PC-3 (cell line): Measurements from ENCODE around the gene MYLK2. TPM values are rescaled to one million over a fixed set of nuclear protein-coding genes. Genes with fewer than 3 reads are reported as not detected.

Experiments
- ATAC-seq: fragments of 200-7000 bp; cut with Tn5 transposase; 2 replicates; pipeline ENCODE4 v1.9.1; 2020; ENCODE audit warnings: mild to moderate bottlenecking, moderate library complexity
- BruUV-seq: library from RNA; stranded (reverse); fragments of 400-500 nt; replicated peaks from 2 replicates; lab custom pipeline; 2021; lab: Mats Ljungman, UMichigan
- CTCF ChIA-PET: fragments of 300-600 bp; sonication (Branson Sonifier 250); formaldehyde crosslinking; loops from one replicate; lab custom pipeline; 2022; ENCODE audit warnings: antibody characterized with exemption; lab: Charles Lee
- POLR2A ChIA-PET: fragments of 300-600 bp; sonication (Branson Sonifier 250); formaldehyde crosslinking; loops from one replicate; lab custom pipeline; 2022; ENCODE audit warnings: antibody characterized with exemption; ENCODE audit not compliant: unreplicated experiment; lab: Charles Lee
- DNase-seq: peaks from one replicate; pipeline ENCODE4 v3.0.0-alpha.2; 2015
- H2AFZ ChIP-seq: fragments of 300-600 bp; sonication (generic); 2 replicates; pipeline ENCODE4 v1.6.0; 2016; ENCODE audit warnings: antibody characterized with exemption, low read length
- H3F3A ChIP-seq: fragments of 300-600 bp; sonication (generic); one replicate; pipeline ENCODE4 v1.6.0; 2017; ENCODE audit warnings: antibody characterized with exemption, low read length, control low read depth, mild to moderate bottlenecking; ENCODE audit not compliant: unreplicated experiment
- H3K27ac ChIP-seq: fragments of 300-600 bp; sonication (generic); 2 replicates; pipeline ENCODE4 v1.5.1; 2016; ENCODE audit warnings: mild to moderate bottlenecking, low read length
- H3K27me3 ChIP-seq: fragments of 300-600 bp; sonication (generic); 2 replicates; pipeline ENCODE4 v1.6.1; 2016; ENCODE audit warnings: low read length, mixed read lengths
- H3K36me3 ChIP-seq: fragments of 300-600 bp; sonication (generic); 2 replicates; pipeline ENCODE4 v1.6.1; 2016; ENCODE audit warnings: low read depth, mixed run types, low read length, mixed read lengths
- H3K4me1 ChIP-seq: fragments of 300-600 bp; sonication (generic); 2 replicates; pipeline ENCODE4 v1.5.1; 2016; ENCODE audit warnings: low read length; ENCODE audit not compliant: insufficient read depth
- H3K4me2 ChIP-seq: fragments of 300-600 bp; sonication (generic); 2 replicates; pipeline ENCODE4 v1.6.0; 2016; ENCODE audit warnings: low read length
- H3K4me3 ChIP-seq: fragments of 300-600 bp; sonication (generic); 2 replicates; pipeline ENCODE4 v1.5.1; 2016; ENCODE audit warnings: mild to moderate bottlenecking, low read length, mixed read lengths
- H3K79me2 ChIP-seq: fragments of 300-600 bp; sonication (generic); 2 replicates; pipeline ENCODE4 v1.6.1; 2017; ENCODE audit warnings: low read length, mixed read lengths
- H3K9ac ChIP-seq: fragments of 300-600 bp; sonication (generic); 2 replicates; pipeline ENCODE4 v1.6.0; 2016; ENCODE audit warnings: mild to moderate bottlenecking, low read length
- H3K9me2 ChIP-seq: fragments of 300-600 bp; sonication (generic); replicated peaks from 2 replicates; pipeline ENCODE4 v1.6.1; 2016; ENCODE audit warnings: mixed run types, low read length, mixed read lengths
- H3K9me3 ChIP-seq: fragments of 300-600 bp; sonication (generic); 2 replicates; pipeline ENCODE4 v1.6.1; 2016; ENCODE audit warnings: low read length, mixed read lengths
- H4K20me1 ChIP-seq: fragments of 300-600 bp; sonication (generic); 2 replicates; pipeline ENCODE4 v1.6.1; 2016; ENCODE audit warnings: low read length, mixed read lengths
- EZH2 ChIP-seq: fragments of 300-600 bp; sonication (generic); IDR thresholded peaks from one replicate; pipeline ENCODE4 v1.6.1; 2017; ENCODE audit warnings: antibody characterized with exemption, mild to moderate bottlenecking, low read length; ENCODE audit not compliant: unreplicated experiment
- EZH2phosphoT487 ChIP-seq: fragments of 300-600 bp; sonication (generic); IDR thresholded peaks from 2 replicates; pipeline ENCODE4 v1.6.1; 2018; ENCODE audit warnings: mild to moderate bottlenecking, antibody characterized with exemption, low read length, borderline replicate concordance
- intact Hi-C: fragments of 100-400 bp; cut with micrococcal nuclease; formaldehyde crosslinking; loops from 2 replicates; pipeline ENCODE4 v1.9.0; 2023
- total RNA-seq: library from RNA; depleted of rRNA; stranded (reverse); fragments of >200 nt; gene quantifications from 2 replicates; pipeline ENCODE4 v1.2.3, GENCODE V29; 2014
- TF ChIP-seq, protein P1 (sequence below): fragments of 300-600 bp; sonication (generic); conservative IDR thresholded peaks from 2 replicates; pipeline ENCODE4 v1.5.1; 2017; ENCODE audit warnings: antibody characterized with exemption, low read depth, mild to moderate bottlenecking, low read length

Gene MYLK2
- total RNA-seq, 1 experiment from 2014 or later: 1.7 TPM

DNA sequence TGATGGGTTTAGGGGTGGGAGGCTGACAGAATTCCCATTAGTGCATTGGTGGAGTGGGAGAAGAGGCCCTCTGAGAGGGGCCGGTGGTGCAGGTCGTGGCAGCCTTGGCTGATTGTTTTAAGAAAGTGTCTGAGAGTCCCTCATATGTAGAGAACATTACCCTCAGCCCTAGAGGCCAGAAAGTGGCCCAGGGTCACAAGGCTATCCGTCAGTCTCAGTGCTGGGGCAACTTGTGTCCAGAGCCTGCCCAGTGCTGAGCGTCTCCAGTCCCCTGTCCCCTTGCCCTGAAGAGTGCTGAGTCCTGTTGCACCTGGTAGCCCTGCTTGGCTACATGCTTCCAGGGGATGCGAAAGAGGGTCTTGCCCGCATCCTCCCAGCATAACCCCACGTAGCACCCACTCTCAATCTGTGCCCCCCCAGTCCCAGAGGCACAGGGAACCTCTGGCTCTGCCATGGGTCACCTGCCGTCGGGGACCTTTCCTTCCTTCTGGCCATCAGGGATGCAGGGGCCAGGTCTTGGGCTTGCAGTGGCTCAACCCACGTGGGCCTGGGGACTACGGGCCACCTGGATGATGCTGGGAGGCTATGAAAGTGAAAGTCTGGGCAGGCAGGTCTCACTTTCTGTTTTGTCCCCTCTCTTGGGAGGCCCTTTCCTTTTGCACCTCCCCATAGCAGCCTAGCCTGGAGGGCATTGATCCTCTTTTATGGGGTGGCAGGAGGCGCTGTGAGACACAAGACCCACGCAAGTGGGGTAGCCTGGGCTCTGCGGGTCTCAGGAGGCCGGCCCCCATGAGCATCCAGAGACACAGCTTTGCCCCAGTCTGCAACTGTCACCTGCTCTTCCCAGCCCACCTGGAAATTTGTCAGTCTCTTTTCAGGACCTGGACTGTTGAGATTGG lies 39.0 kb downstream of the MYLK2 start:
- Histone ChIP-seq H3K4me3 (no peak overlapping the region), H3K79me2 (no peaks in the 10 kb centered on the region), H3K27me3 (peaks cover 32% of the 10 kb centered on the region), H3F3A (no peaks in the 10 kb centered on the region), H3K4me1 (peaks cover 6% of the 10 kb centered on the region), H3K9me3 (no peaks in the 10 kb centered on the region), H3K4me2 (no peak overlapping the region), H3K9ac (no peak overlapping the region), H3K9me2 (no peaks in the 10 kb centered on the region), H2AFZ (no peak overlapping the region), H3K36me3 (no peaks in the 10 kb centered on the region), H3K27ac (no peak overlapping the region), H4K20me1 (no peaks in the 10 kb centered on the region)
- TF ChIP-seq EZH2 (no peak), EZH2phosphoT487 (no peak)
- TF ChIP-seq, protein P1, sequence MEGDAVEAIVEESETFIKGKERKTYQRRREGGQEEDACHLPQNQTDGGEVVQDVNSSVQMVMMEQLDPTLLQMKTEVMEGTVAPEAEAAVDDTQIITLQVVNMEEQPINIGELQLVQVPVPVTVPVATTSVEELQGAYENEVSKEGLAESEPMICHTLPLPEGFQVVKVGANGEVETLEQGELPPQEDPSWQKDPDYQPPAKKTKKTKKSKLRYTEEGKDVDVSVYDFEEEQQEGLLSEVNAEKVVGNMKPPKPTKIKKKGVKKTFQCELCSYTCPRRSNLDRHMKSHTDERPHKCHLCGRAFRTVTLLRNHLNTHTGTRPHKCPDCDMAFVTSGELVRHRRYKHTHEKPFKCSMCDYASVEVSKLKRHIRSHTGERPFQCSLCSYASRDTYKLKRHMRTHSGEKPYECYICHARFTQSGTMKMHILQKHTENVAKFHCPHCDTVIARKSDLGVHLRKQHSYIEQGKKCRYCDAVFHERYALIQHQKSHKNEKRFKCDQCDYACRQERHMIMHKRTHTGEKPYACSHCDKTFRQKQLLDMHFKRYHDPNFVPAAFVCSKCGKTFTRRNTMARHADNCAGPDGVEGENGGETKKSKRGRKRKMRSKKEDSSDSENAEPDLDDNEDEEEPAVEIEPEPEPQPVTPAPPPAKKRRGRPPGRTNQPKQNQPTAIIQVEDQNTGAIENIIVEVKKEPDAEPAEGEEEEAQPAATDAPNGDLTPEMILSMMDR: no peak
- CTCF ChIA-PET: no interaction called here
- BruUV-seq: no TSS peak
- no peak for DNase-seq
- no peak for ATAC-seq
- intact Hi-C loops: no loop called here
- POLR2A ChIA-PET: interaction anchor here (0.6 kb wide), 1 partner anchor 22 kb away, joined by 4 read pairs; no protein-coding TSS in a partner anchor

DNA sequence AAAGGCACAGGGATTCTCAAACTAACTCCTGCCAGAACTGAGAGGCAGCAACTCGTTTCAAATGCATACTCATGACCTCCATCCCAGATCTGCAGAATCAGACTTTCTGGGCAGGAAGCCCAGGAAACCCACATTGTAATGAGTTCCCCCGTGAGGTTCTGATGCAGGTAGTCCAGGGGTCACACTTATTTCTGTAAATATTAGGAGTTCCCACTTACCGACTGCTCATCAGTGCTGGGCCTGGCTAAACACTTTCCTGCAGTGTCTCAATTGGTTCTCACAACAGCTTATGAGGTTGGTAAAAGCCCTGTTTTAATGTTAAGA lies 39.6 kb downstream of the MYLK2 start:
- intact Hi-C loops: no loop called here
- Histone ChIP-seq H4K20me1 (no peaks in the 10 kb centered on the region), H3K9me2 (no peaks in the 10 kb centered on the region), H3K9ac (no peak overlapping the region), H2AFZ (no peak overlapping the region), H3K27me3 (peaks cover 32% of the 10 kb centered on the region), H3K4me2 (no peak overlapping the region), H3K79me2 (no peaks in the 10 kb centered on the region), H3K4me3 (no peak overlapping the region), H3F3A (no peaks in the 10 kb centered on the region), H3K27ac (no peak overlapping the region), H3K4me1 (peaks cover 6% of the 10 kb centered on the region), H3K36me3 (no peaks in the 10 kb centered on the region), H3K9me3 (no peaks in the 10 kb centered on the region)
- TF ChIP-seq EZH2phosphoT487: no peak
- TF ChIP-seq, protein P1: no peak
- DNase-seq (no peak), ATAC-seq (no peak)
- ChIA-PET POLR2A (no interaction called here), CTCF (no interaction called here)
- no TSS peak for BruUV-seq
